Measurements from ENCODE around the gene BRINP2.
"Not testable (repeated sequence)": the region's sequence is repeated elsewhere in the genome, so short reads cannot be mapped to it uniquely, and the experiment has no call there.

Gene BRINP2

GRCh38 chr1:177278626-177279390 is 108.0 kb downstream of the BRINP2 start:
- DNase-seq, result no peak

GRCh38 chr1:177281901-177282300 is 111.1 kb downstream of the BRINP2 start:
- DNase-seq, result no peak

- no peak for DNase-seq
Measured at GRCh38 chr1:177282976-177283375, 112.2 kb downstream of the BRINP2 start.

- DNase-seq, result no peak
Measured at GRCh38 chr1:177283380-177283779, 112.6 kb downstream of the BRINP2 start.

- no peak for DNase-seq
Measured at GRCh38 chr1:177286396-177286795, 115.6 kb downstream of the BRINP2 start.

GRCh38 chr1:177287270-177287669 is 116.5 kb downstream of the BRINP2 start:
- no peak for DNase-seq

- no peak for DNase-seq
Measured at GRCh38 chr1:177287994-177288393, 117.2 kb downstream of the BRINP2 start.

GRCh38 chr1:177289532-177289931 is 118.8 kb downstream of the BRINP2 start:
- DNase-seq, result no peak

GRCh38 chr1:177300431-177300830 is 129.7 kb downstream of the BRINP2 start:
- DNase-seq, result no peak

- DNase-seq, result no peak
Measured at GRCh38 chr1:177301425-177302124, 130.8 kb downstream of the BRINP2 start.

GRCh38 chr1:177302357-177303044 is 131.7 kb downstream of the BRINP2 start:
- DNase-seq, result no peak

- DNase-seq, result no peak
Measured at GRCh38 chr1:177305040-177306018, 134.6 kb downstream of the BRINP2 start.

GRCh38 chr1:177306019-177306415 is 135.3 kb downstream of the BRINP2 start:
- DNase-seq, result no peak

GRCh38 chr1:177306981-177307380 is 136.2 kb downstream of the BRINP2 start:
- DNase-seq, result no peak

GRCh38 chr1:177307771-177308170 is 137.0 kb downstream of the BRINP2 start:
- DNase-seq, result no peak

GRCh38 chr1:177309880-177310279 is 139.1 kb downstream of the BRINP2 start:
- no peak for DNase-seq

- no peak for DNase-seq
Measured at GRCh38 chr1:177310326-177310725, 139.6 kb downstream of the BRINP2 start.

GRCh38 chr1:177311111-177311510 is 140.4 kb downstream of the BRINP2 start:
- DNase-seq, result no peak

GRCh38 chr1:177311586-177311985 is 140.8 kb downstream of the BRINP2 start:
- no peak for DNase-seq

GRCh38 chr1:177315261-177315660 is 144.5 kb downstream of the BRINP2 start:
- DNase-seq, result no peak

- DNase-seq, result no peak
Measured at GRCh38 chr1:177315761-177316160, 145.0 kb downstream of the BRINP2 start.

GRCh38 chr1:177321434-177321833 is 150.7 kb downstream of the BRINP2 start:
- DNase-seq, result not testable (repeated sequence)

GRCh38 chr1:177328251-177328650 is 157.5 kb downstream of the BRINP2 start:
- DNase-seq, result no peak
